Kidney (tissue), 19 donors: ENCODE results near the gene LPA. TPM values are rescaled to one million over a fixed set of nuclear protein-coding genes. Genes with fewer than 3 reads are reported as not detected.
"Not testable (repeated sequence)": the region's sequence is repeated elsewhere in the genome, so short reads cannot be mapped to it uniquely, and the experiment has no call there.

Experiments used
- DNase-seq, 5 donors: peaks; one replicate each; pipeline ENCODE4 v3.0.0-alpha.2; 2013 to 2020
- FAIRE-seq: peaks from 2 replicates; lab custom pipeline; 2012; peaks lifted over from hg19 to GRCh38; lab: Jason Lieb, UNC
- H3K27ac ChIP-seq, 2 donors: one replicate each; pipeline ENCODE4 v1.7.0; 2013; ENCODE audit warnings: low read depth in 2 of 2, low read length in 2 of 2, inconsistent platforms in 1 of 2
- H3K27me3 ChIP-seq: one replicate; pipeline ENCODE4 v1.7.1; 2013; ENCODE audit warnings: low read length, inconsistent platforms; ENCODE audit not compliant: control insufficient read depth, insufficient read depth
- H3K36me3 ChIP-seq, 3 donors: one replicate each; pipeline versions ENCODE4 v1.7.0 to v1.7.1; 2013; ENCODE audit warnings: low read length in 3 of 3, control low read depth in 1 of 3, inconsistent platforms in 1 of 3; ENCODE audit not compliant: insufficient read depth in 3 of 3, control insufficient read depth in 2 of 3
- H3K4me1 ChIP-seq, 3 donors: one replicate each; pipeline versions ENCODE4 v1.7.0 to v1.7.1; 2013; ENCODE audit warnings: low read length in 3 of 3, inconsistent platforms in 1 of 3, low read depth in 1 of 3; ENCODE audit not compliant: control insufficient read depth in 2 of 3, insufficient read depth in 2 of 3
- H3K4me3 ChIP-seq, 3 donors: one replicate each; pipeline versions ENCODE4 v1.7.0 to v1.8.1; 2013; ENCODE audit warnings: low read length in 3 of 3, control low read depth in 1 of 3, inconsistent platforms in 1 of 3
- H3K9ac ChIP-seq, 3 donors: one replicate each; pipeline versions ENCODE4 v1.7.0 to v1.7.1; 2013; ENCODE audit warnings: low read length in 3 of 3, control low read depth in 1 of 3, inconsistent platforms in 1 of 3
- H3K9me3 ChIP-seq, 3 donors: one replicate each; pipeline versions ENCODE4 v1.7.0 to v1.7.1; 2013; ENCODE audit warnings: low read length in 3 of 3, control low read depth in 1 of 3, inconsistent platforms in 1 of 3; ENCODE audit not compliant: control insufficient read depth in 2 of 3, insufficient read depth in 1 of 3
- intact Hi-C: fragments of 100-400 bp; cut with DNase I; formaldehyde crosslinking; loops from one replicate; pipeline ENCODE4 v1.11.1; 2022
- long read RNA-seq, 10 donors: library from polyadenylated mRNA in 1 of 10; unstranded in 1 of 10; transcript quantifications; one replicate each; pipeline ENCODE4 v2.0.0 and lab custom pipeline, GENCODE V29; 2021 to 2026
- polyA plus RNA-seq: library from polyadenylated mRNA; stranded (reverse); fragments of 350-450 nt; fragmentation: Illumina TruSeq; extraction: RNeasy Lipid Tissue Mini Kit (QIAGEN cat#74804); gene quantifications from one replicate; pipeline ENCODE4 v1.2.3, GENCODE V29; 2014; ENCODE audit warnings: low read depth, low replicate concordance; ENCODE audit not compliant: insufficient read depth
- total RNA-seq: library from RNA; stranded (reverse); fragmentation: NEBNext Ultra II Directional; extraction: Animal tissue kit (Norgen Biotek cat#: 25700); gene quantifications from one replicate; pipeline ENCODE4 v1.2.1, GENCODE V29; 2021
- donor health status: control.
- donor health status: control.
- donor health status: DM: yes; HTN: yes; CAD: no.
- donor health status: Normal renal cell carcinoma (clear cell type).

LPA gene, protein sequence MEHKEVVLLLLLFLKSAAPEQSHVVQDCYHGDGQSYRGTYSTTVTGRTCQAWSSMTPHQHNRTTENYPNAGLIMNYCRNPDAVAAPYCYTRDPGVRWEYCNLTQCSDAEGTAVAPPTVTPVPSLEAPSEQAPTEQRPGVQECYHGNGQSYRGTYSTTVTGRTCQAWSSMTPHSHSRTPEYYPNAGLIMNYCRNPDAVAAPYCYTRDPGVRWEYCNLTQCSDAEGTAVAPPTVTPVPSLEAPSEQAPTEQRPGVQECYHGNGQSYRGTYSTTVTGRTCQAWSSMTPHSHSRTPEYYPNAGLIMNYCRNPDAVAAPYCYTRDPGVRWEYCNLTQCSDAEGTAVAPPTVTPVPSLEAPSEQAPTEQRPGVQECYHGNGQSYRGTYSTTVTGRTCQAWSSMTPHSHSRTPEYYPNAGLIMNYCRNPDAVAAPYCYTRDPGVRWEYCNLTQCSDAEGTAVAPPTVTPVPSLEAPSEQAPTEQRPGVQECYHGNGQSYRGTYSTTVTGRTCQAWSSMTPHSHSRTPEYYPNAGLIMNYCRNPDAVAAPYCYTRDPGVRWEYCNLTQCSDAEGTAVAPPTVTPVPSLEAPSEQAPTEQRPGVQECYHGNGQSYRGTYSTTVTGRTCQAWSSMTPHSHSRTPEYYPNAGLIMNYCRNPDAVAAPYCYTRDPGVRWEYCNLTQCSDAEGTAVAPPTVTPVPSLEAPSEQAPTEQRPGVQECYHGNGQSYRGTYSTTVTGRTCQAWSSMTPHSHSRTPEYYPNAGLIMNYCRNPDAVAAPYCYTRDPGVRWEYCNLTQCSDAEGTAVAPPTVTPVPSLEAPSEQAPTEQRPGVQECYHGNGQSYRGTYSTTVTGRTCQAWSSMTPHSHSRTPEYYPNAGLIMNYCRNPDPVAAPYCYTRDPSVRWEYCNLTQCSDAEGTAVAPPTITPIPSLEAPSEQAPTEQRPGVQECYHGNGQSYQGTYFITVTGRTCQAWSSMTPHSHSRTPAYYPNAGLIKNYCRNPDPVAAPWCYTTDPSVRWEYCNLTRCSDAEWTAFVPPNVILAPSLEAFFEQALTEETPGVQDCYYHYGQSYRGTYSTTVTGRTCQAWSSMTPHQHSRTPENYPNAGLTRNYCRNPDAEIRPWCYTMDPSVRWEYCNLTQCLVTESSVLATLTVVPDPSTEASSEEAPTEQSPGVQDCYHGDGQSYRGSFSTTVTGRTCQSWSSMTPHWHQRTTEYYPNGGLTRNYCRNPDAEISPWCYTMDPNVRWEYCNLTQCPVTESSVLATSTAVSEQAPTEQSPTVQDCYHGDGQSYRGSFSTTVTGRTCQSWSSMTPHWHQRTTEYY (N-terminal part only)
- total RNA-seq (not detected), polyA plus RNA-seq (not detected)
- long read RNA-seq, donor 1, result 0 reads
- long read RNA-seq, donor 2, result 0 reads
- long read RNA-seq, donor 3, partial matches to known transcripts, result 5 of 5 reads
- long read RNA-seq, donor 3, other reads (novel, unspliced or antisense), result 0 of 5 reads
- long read RNA-seq, donor 4, result 0 reads
- long read RNA-seq, donor 5, result 0 reads
- long read RNA-seq, donor 6, result 0 reads
- long read RNA-seq, donor 7, result 0 reads
- long read RNA-seq, donor 8, result 0 reads
- long read RNA-seq, donor 9, partial matches to known transcripts, result 5 of 5 reads
- long read RNA-seq, donor 9, other reads (novel, unspliced or antisense), result 0 of 5 reads
- long read RNA-seq, donor 10, partial matches to known transcripts, result 6 of 6 reads
- long read RNA-seq, donor 10, other reads (novel, unspliced or antisense), result 0 of 6 reads

DNA sequence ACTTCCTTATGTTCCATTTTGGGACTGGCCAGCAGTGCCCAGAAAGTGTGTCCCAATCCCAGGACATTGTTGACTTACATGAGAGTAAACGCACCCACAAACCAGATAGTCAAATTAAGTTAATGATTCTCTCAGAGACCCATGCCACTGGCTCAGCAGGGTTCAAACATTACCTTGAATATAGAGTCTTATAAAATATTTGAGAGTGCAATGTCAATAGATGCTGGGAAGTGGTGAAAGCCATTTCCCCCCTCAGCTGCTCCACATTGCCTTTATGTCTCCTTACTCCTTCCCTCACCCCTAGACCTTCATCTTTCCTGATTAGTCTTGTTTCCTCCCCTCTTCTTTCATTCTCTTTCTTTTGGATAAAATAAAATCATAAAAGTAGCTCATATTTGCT lies at the start of gene LPA:
Gene LPA, minus strand, starts transcription at position 78 of the 400 bp plus-strand sequence. Its CDS starts 61 bp downstream, at position 17.
- FAIRE-seq, result not testable (repeated sequence)

DNA sequence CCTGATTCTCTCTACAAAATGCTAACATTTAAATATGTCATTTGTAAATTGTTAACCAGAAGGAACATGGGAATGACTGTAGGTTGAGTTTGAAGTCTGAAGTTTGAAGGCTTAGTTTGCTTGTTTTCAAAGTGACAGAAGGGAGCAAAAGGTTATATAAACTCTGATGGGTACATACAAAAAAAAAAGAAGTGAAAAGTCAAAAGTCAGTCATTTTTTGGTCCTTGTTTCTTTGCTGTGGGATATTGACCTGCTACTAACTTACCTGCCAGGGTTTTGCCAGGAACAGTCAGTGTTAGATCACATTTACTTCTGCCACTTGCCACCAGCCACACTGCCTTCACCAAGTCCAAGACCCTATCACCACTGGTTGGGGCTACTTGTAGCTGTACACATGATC lies 44.9 kb upstream of the LPA start:
- H3K4me3 ChIP-seq, intact Hi-C loops, DNase-seq, H3K9ac ChIP-seq, H3K27me3 ChIP-seq, H3K27ac ChIP-seq, H3K4me1 ChIP-seq, H3K9me3 ChIP-seq: not testable (repeated sequence)
- peaks cover 0 to 12% (median 0%) of the 10 kb centered on the region in 3 donors for H3K36me3 ChIP-seq
- FAIRE-seq, result peak; percentile 74

More for the DNA sequence above, at the start of gene LPA:
- H3K36me3 ChIP-seq, H3K4me1 ChIP-seq, H3K9me3 ChIP-seq, DNase-seq, intact Hi-C loops, H3K27me3 ChIP-seq, H3K27ac ChIP-seq, H3K9ac ChIP-seq, H3K4me3 ChIP-seq: not testable (repeated sequence)

DNA sequence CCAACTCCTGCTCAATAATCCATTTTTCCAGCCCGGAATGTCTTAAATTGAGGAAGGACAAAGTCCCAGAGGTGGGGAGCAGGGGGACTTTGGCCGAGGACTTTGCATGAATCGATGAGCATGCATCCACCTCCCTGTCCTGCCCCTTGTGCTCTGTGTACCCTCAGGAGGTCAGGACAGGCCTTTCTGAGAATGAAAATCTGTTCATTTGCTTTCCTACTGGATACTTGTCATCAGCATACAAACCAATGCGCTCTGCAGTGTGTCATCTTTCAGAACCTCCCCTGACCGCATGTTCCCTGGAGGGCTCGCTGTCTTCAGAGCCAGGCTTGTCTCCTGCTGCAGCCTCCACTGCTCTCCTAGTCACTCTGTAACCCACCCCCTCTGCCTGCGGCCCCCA lies 40.6 kb upstream of the LPA start:
- FAIRE-seq, H3K9ac ChIP-seq, DNase-seq: not testable (repeated sequence)

GRCh38 chr6:160701918-160702680 lies 38.0 kb upstream of the LPA start, which contains the start of gene PLG:
Gene PLG, plus strand, starts transcription at chr6:160702244. Its CDS starts 61 bp downstream, at chr6:160702305.
- H3K9ac ChIP-seq, result peak within 1 kb of the TSS in 1 of 3 donors; percentile 71
- not testable (repeated sequence) for DNase-seq

More for the DNA sequence above, 40.6 kb upstream of the LPA start:
- H3K9me3 ChIP-seq, H3K27me3 ChIP-seq, H3K4me1 ChIP-seq, H3K36me3 ChIP-seq, intact Hi-C loops: not testable (repeated sequence)
- Histone ChIP-seq H3K4me3 (peak overlapping the region in 1 of 3 donors; percentile 67), H3K27ac (peak overlapping the region; percentile 47 to 60)

More at GRCh38 chr6:160701918-160702680, 38.0 kb upstream of the LPA start, which contains the start of gene PLG:
- intact Hi-C loops, FAIRE-seq, H3K4me1 ChIP-seq, H3K27me3 ChIP-seq, H3K9me3 ChIP-seq, H3K36me3 ChIP-seq: not testable (repeated sequence)
- H3K27ac ChIP-seq, result peak within 1 kb of the TSS in 1 of 2 donors; percentile 71
- peak within 1 kb of the TSS in 2 of 3 donors; percentile 67 to 72 for H3K4me3 ChIP-seq
